GM12864 (cell line): ENCODE results near the gene CTDNEP1.

Experiments used
- DNase-seq: peaks from one replicate; pipeline ENCODE4 v3.0.0-alpha.2; 2011; ENCODE audit warnings: low read depth
- H3K4me3 ChIP-seq: 2 replicates; pipeline ENCODE4 v1.5.1; 2011; ENCODE audit warnings: mild to moderate bottlenecking, low read depth, low read length, control low read depth
- CTCF ChIP-seq: IDR thresholded peaks from 2 replicates; pipeline ENCODE4 v1.5.1; 2011; ENCODE audit warnings: low read depth, mild to moderate bottlenecking, moderate library complexity, low read length, control low read depth, inconsistent platforms; ENCODE audit errors: missing control alignments

Gene CTDNEP1

DNA sequence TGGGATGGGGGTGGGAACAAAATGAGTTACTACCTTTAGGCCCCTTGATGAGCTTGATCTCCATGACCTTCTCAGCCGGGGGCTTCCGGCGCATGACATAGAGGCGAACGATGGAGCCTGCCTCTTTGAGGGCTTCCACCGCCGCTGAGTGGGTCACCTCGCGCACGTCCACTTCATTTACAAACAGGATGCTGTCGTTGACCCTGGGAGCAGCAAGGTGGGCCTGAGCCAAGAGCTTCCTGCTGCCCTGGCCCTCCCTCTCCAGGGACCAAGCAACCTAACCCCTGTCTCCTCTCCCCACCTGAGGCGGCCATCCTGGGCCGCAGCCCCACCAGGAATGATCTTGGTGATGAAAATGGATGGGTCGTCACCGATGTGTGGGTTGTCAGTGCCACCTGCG is 48.1 kb downstream of the CTDNEP1 start:
- no peak for DNase-seq
- no peak overlapping the region for H3K4me3 ChIP-seq
- TF ChIP-seq CTCF: no peak

GRCh38 chr17:7196651-7197401 is 54.7 kb downstream of the CTDNEP1 start:
- no peak overlapping the region for H3K4me3 ChIP-seq
- no peak for TF ChIP-seq CTCF
- DNase-seq: no peak

DNA sequence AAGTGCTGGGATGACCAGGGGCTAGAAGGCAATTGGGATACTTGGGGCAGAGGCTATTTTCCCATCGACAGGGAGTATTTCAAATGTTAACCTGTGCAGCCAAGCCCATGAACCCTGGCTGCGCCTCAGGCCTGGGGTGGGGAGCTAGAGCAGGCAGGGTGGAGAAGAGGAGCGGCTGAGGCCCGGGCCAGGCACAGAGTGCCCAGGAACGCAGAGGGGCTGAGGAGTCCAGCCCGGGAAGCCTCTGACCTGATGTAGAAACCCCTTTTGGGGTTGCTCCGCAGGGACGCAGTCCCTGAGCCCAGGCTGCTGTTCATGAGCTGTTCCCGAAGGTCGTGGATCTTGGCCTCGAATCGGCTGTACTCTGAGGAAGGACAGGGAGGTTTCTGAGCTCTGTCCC is 55.6 kb downstream of the CTDNEP1 start:
- DNase-seq: no peak
- H3K4me3 ChIP-seq: no peak overlapping the region
- TF ChIP-seq CTCF: no peak
